H1 (cell line): ENCODE measurements around the gene NDUFV1. TPM values are rescaled to one million over a fixed set of nuclear protein-coding genes. Genes with fewer than 3 reads are reported as not detected.

Source experiments
- FOSL1 ChIP-seq: IDR thresholded peaks from 2 replicates; pipeline ENCODE4 v1.6.1; 2011; ENCODE audit warnings: mild to moderate bottlenecking, low read depth, low read length, moderate library complexity; ENCODE audit not compliant: insufficient read depth
- NRF1 ChIP-seq: IDR thresholded peaks from 2 replicates; pipeline ENCODE4 v1.6.1; 2011; ENCODE audit warnings: mild to moderate bottlenecking, low read depth, low read length, improper control_type of control experiment
- TAF1 ChIP-seq: IDR thresholded peaks from 2 replicates; pipeline ENCODE4 v1.6.1; 2011; ENCODE audit warnings: mild to moderate bottlenecking, low read depth, low read length
- ZNF274 ChIP-seq: IDR thresholded peaks from 2 replicates; pipeline ENCODE4 v1.7.0; 2012; ENCODE audit warnings: low read length, borderline replicate concordance; ENCODE audit errors: extremely low read depth
- polyA plus RNA-seq, 7 experiments: library from polyadenylated mRNA; depleted of rRNA in 3 of 7; stranded (reverse) in 5 of 7; unstranded in 2 of 7; fragments of >200 nt in 5 of 7; fragments of 200-250 nt in 2 of 7; gene quantifications; 1 replicate in 5 of 7; 2 replicates in 1 of 7; 4 replicates in 1 of 7; pipeline versions ENCODE4 v1.2.1 to v1.2.3, GENCODE V29; 2011 to 2013; ENCODE audit warnings: missing spikeins in 2 of 7, mixed read lengths in 2 of 7
- total RNA-seq: library from RNA; stranded (reverse); fragmentation: NEBNext Ultra II Directional; extraction: Animal tissue kit (Norgen Biotek cat#: 25700); gene quantifications from 2 replicates; pipeline ENCODE4 v1.2.1, GENCODE V29; 2021
- TF ChIP-seq, protein P1 (sequence below): fragments of 300-600 bp; sonication (generic); IDR thresholded peaks from 2 replicates; pipeline ENCODE4 v1.7.1; 2012; ENCODE audit warnings: low read length, moderate library complexity, mild to moderate bottlenecking, inconsistent platforms; ENCODE audit not compliant: insufficient replicate concordance
- TF ChIP-seq, protein P2 (sequence below): IDR thresholded peaks from 2 replicates; pipeline ENCODE4 v1.6.1; 2012; ENCODE audit warnings: low read length, inconsistent platforms

NDUFV1 gene
- total and polyA plus RNA-seq, 2 of the 8 experiments (the other 6 are each of a cell fraction or from before 2014, with no cell fraction given) = 125 to 131 TPM

DNA sequence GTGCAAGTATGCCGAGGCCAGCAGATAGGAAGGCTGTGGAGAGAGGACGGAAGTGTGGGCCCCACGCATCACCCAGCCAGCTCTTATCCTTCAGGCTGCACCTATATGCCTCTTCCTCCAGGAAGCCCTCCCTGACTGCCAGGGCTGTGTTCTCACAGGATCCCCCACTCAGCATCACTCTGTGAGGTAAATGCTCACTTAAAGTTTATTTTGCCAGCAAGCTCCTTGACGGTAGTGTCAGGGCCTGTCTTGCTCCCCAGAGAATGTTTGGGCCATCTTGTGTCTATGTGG lies 28.4 kb downstream of the NDUFV1 start (continued):
- TF ChIP-seq, protein P1, sequence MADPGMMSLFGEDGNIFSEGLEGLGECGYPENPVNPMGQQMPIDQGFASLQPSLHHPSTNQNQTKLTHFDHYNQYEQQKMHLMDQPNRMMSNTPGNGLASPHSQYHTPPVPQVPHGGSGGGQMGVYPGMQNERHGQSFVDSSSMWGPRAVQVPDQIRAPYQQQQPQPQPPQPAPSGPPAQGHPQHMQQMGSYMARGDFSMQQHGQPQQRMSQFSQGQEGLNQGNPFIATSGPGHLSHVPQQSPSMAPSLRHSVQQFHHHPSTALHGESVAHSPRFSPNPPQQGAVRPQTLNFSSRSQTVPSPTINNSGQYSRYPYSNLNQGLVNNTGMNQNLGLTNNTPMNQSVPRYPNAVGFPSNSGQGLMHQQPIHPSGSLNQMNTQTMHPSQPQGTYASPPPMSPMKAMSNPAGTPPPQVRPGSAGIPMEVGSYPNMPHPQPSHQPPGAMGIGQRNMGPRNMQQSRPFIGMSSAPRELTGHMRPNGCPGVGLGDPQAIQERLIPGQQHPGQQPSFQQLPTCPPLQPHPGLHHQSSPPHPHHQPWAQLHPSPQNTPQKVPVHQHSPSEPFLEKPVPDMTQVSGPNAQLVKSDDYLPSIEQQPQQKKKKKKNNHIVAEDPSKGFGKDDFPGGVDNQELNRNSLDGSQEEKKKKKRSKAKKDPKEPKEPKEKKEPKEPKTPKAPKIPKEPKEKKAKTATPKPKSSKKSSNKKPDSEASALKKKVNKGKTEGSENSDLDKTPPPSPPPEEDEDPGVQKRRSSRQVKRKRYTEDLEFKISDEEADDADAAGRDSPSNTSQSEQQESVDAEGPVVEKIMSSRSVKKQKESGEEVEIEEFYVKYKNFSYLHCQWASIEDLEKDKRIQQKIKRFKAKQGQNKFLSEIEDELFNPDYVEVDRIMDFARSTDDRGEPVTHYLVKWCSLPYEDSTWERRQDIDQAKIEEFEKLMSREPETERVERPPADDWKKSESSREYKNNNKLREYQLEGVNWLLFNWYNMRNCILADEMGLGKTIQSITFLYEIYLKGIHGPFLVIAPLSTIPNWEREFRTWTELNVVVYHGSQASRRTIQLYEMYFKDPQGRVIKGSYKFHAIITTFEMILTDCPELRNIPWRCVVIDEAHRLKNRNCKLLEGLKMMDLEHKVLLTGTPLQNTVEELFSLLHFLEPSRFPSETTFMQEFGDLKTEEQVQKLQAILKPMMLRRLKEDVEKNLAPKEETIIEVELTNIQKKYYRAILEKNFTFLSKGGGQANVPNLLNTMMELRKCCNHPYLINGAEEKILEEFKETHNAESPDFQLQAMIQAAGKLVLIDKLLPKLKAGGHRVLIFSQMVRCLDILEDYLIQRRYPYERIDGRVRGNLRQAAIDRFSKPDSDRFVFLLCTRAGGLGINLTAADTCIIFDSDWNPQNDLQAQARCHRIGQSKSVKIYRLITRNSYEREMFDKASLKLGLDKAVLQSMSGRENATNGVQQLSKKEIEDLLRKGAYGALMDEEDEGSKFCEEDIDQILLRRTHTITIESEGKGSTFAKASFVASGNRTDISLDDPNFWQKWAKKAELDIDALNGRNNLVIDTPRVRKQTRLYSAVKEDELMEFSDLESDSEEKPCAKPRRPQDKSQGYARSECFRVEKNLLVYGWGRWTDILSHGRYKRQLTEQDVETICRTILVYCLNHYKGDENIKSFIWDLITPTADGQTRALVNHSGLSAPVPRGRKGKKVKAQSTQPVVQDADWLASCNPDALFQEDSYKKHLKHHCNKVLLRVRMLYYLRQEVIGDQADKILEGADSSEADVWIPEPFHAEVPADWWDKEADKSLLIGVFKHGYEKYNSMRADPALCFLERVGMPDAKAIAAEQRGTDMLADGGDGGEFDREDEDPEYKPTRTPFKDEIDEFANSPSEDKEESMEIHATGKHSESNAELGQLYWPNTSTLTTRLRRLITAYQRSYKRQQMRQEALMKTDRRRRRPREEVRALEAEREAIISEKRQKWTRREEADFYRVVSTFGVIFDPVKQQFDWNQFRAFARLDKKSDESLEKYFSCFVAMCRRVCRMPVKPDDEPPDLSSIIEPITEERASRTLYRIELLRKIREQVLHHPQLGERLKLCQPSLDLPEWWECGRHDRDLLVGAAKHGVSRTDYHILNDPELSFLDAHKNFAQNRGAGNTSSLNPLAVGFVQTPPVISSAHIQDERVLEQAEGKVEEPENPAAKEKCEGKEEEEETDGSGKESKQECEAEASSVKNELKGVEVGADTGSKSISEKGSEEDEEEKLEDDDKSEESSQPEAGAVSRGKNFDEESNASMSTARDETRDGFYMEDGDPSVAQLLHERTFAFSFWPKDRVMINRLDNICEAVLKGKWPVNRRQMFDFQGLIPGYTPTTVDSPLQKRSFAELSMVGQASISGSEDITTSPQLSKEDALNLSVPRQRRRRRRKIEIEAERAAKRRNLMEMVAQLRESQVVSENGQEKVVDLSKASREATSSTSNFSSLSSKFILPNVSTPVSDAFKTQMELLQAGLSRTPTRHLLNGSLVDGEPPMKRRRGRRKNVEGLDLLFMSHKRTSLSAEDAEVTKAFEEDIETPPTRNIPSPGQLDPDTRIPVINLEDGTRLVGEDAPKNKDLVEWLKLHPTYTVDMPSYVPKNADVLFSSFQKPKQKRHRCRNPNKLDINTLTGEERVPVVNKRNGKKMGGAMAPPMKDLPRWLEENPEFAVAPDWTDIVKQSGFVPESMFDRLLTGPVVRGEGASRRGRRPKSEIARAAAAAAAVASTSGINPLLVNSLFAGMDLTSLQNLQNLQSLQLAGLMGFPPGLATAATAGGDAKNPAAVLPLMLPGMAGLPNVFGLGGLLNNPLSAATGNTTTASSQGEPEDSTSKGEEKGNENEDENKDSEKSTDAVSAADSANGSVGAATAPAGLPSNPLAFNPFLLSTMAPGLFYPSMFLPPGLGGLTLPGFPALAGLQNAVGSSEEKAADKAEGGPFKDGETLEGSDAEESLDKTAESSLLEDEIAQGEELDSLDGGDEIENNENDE = no peak
- no peak for TF ChIP-seq NRF1
- no peak for TF ChIP-seq ZNF274
- no peak for TF ChIP-seq FOSL1
- TF ChIP-seq, protein P2, sequence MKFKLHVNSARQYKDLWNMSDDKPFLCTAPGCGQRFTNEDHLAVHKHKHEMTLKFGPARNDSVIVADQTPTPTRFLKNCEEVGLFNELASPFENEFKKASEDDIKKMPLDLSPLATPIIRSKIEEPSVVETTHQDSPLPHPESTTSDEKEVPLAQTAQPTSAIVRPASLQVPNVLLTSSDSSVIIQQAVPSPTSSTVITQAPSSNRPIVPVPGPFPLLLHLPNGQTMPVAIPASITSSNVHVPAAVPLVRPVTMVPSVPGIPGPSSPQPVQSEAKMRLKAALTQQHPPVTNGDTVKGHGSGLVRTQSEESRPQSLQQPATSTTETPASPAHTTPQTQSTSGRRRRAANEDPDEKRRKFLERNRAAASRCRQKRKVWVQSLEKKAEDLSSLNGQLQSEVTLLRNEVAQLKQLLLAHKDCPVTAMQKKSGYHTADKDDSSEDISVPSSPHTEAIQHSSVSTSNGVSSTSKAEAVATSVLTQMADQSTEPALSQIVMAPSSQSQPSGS = no peak
- TF ChIP-seq TAF1 = no peak
